DMS 273 treated with DMSO at 0.1 percent for 48 hours (cell line): ENCODE data around the gene C10orf67.
"Not testable (repeated sequence)": the region's sequence is repeated elsewhere in the genome, so short reads cannot be mapped to it uniquely, and the experiment has no call there.

Experiments used
- DNase-seq: peaks from one replicate; lab custom pipeline; 2025; lab: John Stamatoyannopoulos, UW

Gene C10orf67

GRCh38 chr10:23263441-23264164 lies 81.0 kb downstream of the C10orf67 start:
- no peak for DNase-seq

- no peak for DNase-seq
Measured at GRCh38 chr10:23262928-23263327, 81.7 kb downstream of the C10orf67 start.

- DNase-seq = no peak
Measured at GRCh38 chr10:23258516-23258915, 86.1 kb downstream of the C10orf67 start.

DNA sequence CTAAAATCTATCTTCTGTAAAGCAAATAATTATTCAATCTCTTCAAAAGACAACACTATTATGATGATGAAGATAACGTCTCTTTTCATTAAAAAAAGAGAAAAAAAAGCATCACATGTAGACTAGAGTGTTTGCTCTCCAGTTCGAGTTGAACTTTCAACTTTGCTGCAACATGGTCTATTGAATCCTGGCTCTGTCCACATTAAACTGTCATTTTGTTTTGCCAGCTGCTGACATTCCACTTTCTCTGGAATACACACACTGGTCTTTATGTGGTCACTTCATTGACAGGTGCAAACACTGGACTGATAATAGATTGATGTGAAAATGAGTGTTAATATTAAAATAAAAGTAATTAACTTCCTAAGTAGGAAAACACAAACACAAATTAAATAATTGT lies 90.8 kb downstream of the C10orf67 start:
- no peak for DNase-seq

GRCh38 chr10:23252859-23253258 lies 91.7 kb downstream of the C10orf67 start:
- DNase-seq = not testable (repeated sequence)

GRCh38 chr10:23241779-23242178 lies 102.8 kb downstream of the C10orf67 start:
- not testable (repeated sequence) for DNase-seq

DNA sequence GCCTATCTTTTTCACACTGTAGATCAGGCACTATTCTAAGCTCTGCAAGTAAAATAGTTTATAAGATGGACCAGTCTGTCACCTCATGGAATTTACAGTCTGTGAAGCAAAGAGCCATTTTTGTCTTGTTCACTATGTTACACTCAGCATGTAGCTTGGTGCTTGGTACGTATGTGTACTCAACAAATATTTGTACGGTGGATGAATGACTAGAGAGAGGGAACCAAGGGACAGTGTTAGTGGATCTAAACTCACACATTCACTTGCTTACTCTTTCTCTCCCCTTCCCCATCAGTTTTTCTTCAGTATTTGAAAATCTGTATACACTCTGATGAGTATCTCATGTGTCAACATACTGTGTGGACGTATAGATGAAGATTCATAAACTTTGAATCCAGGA lies 106.6 kb downstream of the C10orf67 start:
- no peak for DNase-seq

- no peak for DNase-seq
Measured at GRCh38 chr10:23230582-23230981, 114.0 kb downstream of the C10orf67 start.

DNA sequence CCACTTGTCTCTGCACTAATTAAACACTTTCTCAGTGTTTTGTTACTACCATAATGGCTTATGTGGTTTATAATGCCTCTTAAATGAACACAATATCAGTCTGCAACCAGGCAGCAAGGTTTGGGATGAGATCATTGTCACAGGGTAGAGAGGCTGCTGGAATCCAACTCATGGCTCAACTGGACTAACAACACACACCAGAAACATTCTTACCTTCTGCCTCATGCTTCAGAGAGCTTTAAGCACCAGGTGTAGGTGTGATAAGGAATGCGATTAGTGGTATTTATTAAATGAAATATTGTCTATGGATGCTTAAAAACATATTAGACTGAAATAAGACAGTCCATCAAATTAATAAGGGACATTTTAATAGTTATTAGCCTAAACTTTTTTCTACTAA lies 127.1 kb downstream of the C10orf67 start:
- no peak for DNase-seq

- DNase-seq = no peak
Measured at GRCh38 chr10:23205972-23206642, 138.5 kb downstream of the C10orf67 start.

DNA sequence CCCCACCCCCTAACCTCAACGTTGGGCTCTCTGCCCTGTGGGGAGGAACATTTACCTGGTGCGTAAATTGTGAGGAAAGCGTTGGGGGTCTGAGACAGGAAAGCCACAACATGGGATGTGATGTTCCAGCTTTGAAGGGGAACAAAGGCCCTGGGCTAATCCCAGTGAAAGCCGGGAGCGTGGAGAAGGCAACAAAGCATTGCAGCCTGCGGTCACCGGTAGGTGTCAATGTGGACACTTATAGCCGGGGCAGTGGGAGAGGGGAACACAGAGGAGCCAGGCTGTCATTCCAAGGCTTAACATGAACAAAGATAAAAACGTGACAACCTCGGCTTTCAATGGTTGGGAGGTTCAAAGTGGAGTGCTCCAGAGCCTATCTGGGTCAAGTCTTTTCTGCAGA lies 139.8 kb downstream of the C10orf67 start:
- DNase-seq = no peak

DNA sequence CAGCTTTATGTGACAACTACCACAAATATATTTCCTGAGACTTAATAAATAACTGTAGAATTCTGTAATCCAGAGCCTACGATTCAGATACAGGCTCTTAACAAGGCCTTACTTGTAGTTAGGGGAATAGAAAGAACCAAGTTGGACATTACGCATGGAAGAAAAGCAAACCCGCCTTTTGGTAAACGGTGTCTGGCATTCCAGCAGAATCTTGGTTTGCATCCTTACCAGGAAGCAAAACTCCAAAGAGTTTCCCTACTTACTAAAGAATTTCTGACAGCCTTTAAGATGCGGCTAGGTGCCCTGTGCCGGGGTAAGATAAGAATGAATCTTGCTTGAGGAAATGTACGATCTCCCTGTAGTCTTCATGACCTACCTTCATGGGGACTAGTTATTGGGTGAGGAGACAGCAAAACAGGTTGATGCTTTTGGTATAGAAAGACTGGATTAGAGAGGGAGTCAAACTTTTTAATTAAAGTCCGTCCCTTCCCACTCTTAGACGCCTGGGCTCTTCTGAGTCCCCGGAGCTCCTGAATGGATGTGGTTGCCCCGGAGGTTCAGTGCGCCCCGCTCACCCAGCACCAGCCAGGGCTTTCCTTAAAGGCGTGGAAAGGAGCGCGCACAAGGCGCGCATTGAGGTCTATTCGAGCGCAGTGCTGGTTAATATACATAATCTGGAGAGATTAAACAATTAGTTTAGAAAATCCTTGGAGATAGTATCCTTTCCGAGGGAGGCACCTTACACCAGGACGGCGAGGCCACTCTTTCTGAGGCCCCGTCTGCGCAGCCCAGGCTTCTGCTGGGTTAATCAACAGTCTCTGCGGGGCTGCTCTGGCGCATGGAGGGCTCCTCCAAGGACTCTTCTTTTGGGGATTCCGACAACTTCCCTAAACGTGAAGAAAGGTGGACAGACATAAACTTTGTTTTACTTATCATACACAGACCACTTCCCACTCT lies 140.9 kb downstream of the C10orf67 start:
- DNase-seq = no peak

- no peak for DNase-seq
Measured at GRCh38 chr10:23202779-23203178, 141.8 kb downstream of the C10orf67 start.

DNA sequence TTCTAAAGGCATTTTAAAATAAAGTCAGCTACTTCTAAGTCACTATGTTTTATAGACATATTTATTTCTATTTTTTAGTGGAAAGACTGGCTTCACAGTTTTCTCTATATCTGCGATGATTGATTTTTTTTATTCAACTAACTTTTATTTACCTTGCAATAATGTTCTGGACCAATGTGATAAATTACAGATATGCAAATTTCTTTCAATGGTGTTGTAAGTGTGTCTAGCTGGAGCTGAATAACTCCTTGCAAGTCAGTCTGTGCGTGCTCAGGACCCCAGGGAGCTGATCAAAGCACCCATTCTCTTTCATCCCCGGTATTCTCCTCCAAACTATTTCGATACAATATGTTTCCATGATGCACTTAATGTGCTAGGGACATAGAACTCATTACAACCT lies 142.8 kb downstream of the C10orf67 start:
- DNase-seq = no peak

DNA sequence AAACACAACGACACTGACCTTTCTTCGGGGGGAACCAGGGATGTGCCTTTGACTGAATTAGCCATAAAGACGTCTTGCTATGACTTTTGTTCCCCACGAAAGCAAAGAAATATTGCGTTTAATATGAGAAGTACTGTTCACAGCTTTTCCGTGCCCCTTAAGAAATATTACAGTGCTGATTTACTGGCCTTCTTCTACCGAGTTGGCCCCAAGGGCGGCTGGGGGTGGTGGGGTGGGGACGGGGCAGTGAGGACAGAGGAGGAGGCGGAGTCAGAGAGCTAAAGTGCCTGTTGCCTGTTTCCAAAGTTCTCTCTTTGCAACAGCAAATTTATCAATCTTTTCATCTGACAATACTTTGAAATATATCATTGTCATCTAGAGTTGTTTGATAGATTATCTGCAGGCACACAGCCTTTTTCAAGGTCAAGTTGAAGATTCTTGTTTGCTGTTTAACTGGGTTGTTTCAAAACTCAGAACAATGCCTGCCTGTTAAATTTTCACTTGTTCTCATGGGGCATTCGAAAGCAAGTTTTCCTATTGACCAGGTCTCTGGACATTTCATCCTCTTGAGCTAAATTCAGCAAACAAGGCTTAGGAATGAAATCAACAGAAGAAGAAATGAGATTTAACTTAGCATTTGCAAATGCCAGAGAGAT lies 143.5 kb downstream of the C10orf67 start:
- no peak for DNase-seq

GRCh38 chr10:23200586-23200985 lies 144.0 kb downstream of the C10orf67 start:
- no peak for DNase-seq

- no peak for DNase-seq
Measured at GRCh38 chr10:23199768-23200511, 144.7 kb downstream of the C10orf67 start.

GRCh38 chr10:23198940-23199767 lies 145.4 kb downstream of the C10orf67 start:
- no peak for DNase-seq

DNA sequence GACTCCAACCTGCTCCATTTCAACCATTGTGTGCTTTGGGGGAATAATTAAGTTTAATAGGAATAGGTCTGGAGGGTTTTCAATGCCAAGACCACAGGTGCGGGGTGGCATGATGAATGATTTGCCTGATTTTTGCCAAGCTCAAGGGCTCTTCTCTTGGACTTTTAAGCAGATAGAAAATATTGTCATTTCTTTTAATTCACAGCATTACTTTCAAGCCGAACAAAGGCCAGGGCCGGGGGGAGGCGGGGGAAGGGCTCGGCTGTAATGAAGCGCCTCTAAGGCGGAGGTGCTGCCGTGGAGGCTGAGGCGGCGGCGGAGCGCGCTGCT lies 146.0 kb downstream of the C10orf67 start:
- DNase-seq = no peak

DNA sequence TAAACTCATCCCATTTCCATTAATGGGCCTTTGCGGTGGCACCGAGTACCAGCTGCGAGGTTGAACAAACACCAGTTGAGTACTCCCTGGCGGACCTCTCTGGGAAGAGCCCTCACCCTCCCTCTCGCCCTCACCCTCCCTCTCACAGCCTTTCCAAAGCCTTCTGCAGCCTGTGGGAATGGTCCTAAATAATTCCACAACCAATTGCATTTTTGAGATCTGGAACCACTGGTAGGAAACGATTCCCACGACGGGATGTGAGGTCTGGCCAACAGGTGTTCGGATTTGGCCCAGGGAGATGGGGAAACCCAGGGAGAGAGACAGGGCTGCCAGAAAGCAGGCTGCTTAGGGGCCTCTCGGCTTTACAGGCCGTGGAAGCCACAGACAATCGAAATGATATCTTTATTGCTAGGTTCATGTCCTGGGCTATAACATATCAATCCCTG lies 147.2 kb downstream of the C10orf67 start:
- no peak for DNase-seq
